DMS153 treated with DMSO at 0.1 percent for 48 hours (cell line): ENCODE results near the gene MRPS2.
"Not testable (repeated sequence)": the region's sequence is repeated elsewhere in the genome, so short reads cannot be mapped to it uniquely, and the experiment has no call there.

Experiments used
- DNase-seq: peaks from one replicate; lab custom pipeline; 2025; ENCODE audit not compliant: unreplicated experiment; lab: John Stamatoyannopoulos, UW

MRPS2 gene

DNA sequence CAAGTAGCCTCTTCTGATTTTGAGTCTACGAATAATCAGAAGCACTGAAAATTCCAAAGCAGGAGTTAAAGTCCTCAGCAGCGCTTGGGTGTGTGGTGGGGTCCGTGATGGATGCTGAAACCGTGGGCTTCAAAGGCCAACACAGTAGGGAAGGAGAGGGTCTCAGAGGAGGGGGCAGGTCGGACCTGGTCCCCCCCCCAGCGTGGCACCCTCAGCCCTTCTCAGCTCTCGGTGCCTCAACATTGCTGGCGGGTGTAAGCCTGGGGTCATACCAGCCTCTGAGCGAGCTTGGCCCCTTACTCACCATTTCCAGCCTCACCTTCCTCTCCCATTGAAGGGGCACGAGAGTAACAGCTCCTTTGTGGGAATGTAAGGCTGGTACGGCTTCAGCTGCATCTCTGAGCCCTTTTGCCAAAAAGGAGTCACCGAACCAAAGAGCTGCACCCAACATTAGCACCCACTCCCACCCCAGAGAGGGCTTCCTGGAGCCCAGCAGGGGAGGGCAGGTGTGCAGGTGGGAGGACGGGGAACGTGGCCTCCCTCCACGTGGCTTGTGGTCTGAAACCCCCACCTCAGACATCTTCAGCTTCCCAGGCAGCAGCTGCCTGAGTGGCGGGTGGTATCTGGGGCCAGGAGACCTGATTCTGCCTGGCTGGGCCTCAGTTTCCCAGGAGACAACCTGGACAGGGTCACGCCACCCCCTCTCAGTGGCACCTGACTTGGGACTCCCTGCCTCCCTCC, 14.0 kb downstream of the MRPS2 start:
- DNase-seq: no peak

DNA sequence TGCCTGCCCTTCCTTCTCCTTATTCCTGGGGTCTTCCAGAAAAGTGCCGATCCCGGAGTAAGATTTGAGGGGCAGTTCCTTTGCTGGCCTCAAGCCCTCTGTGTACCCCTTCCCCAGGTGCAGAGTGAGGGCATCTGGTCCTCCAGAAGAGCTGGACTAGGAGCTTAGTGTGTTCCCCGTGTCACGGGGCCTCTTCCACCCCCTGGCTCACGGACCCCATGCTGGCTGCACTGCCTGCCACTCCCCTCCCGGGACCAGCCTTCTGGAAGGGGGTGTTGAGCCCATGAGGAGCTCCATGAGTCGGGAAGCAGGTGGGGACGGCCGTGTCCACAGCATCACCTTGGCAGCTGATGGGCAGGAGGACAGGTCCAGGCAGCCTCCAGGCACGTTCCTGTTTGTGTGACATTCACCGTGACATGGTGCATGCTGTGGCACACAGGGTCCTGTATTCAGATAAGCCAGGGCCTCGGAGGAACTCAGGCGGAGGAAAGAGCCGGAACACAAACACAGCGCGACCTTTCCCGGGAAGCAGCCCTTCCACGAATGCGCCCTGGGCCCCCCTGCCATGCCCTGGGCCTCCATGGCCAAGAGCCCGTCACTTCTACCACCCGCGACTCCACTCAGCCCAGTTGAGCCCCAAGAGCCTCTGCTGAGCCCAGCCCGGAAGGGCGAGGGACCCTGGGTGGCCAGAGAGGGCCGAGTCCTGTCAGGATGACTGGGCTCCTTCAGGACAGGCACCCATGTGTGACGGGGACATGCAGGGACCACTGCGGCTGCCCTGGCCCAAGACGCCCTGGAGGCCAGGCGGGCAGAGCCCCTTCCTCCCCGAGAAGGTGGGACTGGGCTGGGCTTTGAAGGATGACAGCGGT, 14.8 kb downstream of the MRPS2 start:
- DNase-seq: no peak

GRCh38 chr9:135516132-135516860, 15.8 kb downstream of the MRPS2 start:
- DNase-seq: no peak

GRCh38 chr9:135517407-135517822, 16.9 kb downstream of the MRPS2 start:
- DNase-seq: no peak

DNA sequence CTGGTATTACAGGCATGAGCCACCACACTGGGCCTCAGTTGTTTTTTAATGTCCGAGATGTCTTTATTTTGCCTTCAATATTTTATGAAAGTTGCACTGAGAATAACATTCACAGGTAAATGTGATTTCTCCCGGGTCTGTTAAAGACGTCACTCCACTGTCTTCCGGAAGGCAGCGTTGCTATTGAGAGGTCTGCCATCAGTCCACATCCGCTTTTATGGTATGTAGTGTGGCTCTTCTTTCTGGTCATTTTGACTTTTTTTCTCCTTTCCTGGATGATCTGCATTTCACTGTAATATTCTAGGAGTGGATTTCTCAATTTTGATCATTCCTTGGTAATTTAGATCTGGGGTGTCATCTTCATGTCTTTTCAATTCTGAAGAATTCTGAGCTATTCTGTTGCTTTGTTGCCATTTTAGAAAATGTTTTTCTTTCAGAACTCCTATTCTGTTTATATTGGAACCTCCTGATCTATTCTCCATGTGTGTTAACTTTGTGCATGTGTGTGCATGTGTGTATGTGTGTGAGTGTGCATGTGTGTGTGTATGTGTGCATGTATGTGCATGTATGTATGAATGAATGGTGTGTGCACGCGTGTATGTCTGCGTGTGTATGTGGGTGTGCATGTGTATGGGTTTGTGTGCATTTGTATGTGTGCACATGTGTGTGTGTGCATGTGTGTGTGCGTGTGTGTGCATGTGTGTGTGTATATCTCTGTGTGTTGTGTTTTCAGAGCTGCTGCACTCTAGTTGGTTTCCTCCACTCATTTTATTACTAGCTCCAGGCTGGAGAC, 18.9 kb downstream of the MRPS2 start:
- DNase-seq: no peak

DNA sequence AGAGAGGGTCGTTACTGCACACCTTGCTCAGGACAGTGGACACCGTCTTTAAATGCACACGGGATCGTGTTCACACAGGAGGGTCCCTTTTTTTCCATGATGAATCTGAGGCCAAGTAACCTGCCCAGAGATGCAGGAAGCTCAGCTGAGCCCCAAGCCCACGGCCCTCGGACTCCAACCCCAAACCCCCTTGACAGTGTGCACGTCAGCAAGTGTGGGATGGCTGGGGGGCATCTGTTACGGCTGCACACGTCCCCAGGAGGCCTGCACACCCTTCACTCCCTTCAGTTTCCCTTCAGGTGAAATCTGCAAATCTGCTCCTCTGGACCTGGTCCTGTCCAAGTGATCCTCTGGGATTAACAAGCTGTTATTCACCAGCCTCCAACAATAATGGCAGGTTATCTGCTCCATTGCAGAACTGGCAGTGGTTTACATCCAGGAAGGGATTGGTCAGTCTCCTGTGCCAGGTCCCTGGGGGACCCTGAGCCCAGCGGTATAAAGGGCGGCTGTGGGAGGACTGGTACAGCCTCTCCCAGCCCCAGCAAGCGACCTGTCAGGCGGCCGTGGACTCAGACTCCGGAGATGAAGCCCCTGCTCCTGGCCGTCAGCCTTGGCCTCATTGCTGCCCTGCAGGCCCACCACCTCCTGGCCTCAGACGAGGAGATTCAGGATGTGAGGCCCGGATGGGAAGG, 20.6 kb downstream of the MRPS2 start, which contains the start of gene LCN1:
TSS of gene LCN1 (plus strand) at position 525 of the 692 bp plus-strand sequence. CDS start at position 583, 58 bp downstream.
- DNase-seq: no peak

DNA sequence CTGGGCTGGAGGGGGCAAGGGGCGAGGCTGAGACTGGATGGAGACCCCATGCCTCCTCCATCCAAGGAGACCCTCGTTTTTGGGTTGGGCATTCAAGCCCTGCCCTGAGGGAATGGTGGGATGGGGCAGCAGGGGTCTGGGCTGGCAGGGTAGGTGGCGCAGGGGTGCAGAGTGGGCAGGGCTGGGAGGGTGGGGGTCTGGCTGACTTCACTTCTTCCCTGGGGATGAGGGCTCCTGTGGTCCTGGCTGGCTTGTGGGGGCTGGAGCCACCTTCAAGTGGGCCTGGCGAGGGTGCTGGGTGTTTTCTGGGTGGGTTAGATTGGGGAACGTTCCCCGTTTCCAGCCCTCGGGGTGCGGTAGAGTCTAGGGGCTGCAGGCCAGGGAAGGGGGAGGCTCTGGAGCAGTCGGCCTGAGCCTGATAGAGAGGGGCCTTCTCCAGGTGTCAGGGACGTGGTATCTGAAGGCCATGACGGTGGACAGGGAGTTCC, 21.2 kb downstream of the MRPS2 start:
- DNase-seq: no peak

- no peak for DNase-seq
These were observed 21.8 kb downstream of the MRPS2 start for GRCh38 chr9:135522137-135522877.

- no peak for DNase-seq
These were observed 22.4 kb downstream of the MRPS2 start for GRCh38 chr9:135522931-135523330.

DNA sequence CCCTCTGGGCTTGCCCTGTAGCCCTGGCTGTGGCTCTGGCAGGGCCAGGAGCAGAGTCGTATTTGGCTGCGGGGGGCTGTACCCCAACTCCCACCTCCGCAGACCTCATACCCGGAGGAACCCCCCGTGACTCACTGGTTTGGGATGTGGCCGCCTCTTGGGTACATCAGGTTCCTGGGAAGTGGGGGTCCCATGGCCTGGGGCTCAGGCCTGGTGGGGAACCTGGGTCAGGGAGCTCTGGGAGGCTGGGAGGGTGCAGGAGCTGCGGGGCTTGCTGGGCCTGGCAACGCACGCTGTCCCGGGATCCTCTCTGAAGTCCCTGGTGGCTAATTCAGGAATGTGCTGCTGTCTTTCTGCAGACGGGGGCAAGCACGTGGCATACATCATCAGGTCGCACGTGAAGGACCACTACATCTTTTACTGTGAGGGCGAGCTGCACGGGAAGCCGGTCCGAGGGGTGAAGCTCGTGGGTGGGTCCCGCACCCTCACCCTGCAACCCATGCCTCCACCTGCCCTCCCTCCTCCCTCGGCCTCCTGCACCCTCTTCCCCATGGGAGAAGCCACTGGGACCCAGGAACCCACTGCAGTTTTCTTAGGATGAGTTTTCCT, 23.1 kb downstream of the MRPS2 start:
- DNase-seq: no peak

GRCh38 chr9:135524130-135524861, 23.8 kb downstream of the MRPS2 start:
- DNase-seq: no peak

DNA sequence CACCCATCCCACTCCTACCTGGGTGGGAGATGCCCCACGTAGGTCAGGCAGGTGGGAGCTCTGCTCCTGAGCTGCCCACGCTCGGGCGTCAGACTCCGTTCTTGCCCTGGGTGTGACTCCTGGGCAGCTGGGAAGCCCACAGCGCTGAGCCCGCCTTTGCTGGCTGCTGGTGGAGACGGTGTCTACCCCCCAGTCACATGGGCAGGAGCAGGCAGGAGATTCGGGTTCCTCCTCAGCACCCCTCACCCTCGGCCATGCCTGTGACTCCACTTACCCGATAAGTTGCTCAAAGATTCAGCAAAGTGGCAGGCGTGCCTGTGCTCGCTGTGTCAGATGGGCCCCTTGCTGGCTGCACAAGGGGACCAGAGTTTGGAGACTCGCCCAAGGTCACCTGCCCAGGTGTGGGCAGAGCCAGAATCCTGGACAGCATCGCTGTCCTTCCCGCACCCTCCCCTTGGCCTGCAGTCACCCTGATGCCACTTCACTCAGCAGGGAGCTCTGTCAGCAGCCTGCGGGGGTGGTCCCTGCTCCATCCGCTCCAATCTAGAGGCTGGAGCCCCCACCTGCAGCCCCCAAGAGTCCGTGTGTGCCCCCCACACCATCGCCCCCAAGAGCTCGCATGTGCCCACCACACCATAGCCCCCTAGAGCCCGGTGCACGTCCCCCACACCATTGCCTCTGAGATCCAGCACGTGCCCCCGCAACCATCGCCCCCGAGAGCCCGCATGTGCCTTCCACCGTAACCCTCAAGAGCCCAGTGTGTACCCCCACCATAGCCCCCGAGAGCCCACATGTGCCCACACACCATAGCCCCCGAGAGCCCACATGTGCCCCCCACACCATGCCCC, 25.0 kb downstream of the MRPS2 start:
- no peak for DNase-seq

GRCh38 chr9:135526089-135526729, 25.7 kb downstream of the MRPS2 start:
- no peak for DNase-seq

DNA sequence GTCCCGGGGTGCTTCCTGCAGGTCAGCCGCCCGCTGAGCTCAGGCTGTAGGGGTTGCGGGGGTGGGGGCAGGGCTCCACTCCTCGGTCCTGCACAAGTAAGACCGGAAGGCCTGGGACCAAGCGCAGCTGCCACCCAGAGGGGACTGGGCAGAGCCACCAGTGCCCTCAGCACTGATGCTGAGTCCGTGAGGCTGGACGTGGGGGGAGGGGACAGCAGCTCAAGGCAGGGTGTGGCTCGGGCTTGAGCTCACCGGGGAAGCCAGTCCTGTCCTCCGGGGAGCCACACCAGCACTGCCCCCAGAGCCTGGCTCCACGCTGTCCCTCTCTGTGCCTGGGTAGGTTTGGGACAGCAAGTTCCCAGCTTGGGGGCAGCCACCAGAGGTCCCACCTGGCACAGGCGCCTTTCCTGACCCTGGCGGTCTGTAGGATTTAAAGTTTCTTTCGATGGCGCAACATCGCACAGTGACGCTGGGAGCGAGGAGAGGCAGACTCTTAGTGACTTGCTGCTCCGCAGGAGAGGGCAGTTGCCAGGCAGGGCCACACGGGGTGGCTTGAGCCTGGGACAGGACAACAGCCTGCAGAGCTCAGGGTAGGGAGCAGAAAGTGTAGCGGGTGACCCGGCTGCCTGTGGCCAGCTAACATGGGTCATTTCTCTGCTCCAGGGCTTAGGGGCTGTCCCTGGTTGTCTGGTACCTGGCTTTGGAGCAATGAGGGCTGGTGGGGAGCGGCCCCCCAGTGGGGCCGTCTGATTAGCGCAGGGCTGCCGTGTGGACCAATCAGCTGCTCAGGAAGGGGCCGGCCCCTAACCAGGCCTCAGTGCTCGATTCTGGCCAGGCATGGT, 26.5 kb downstream of the MRPS2 start:
- DNase-seq: no peak

GRCh38 chr9:135528842-135529435, 28.5 kb downstream of the MRPS2 start:
- not testable (repeated sequence) for DNase-seq
